Measurements from ENCODE around the gene HAVCR2.

- TF ChIP-seq CTCF (IDR thresholded peaks at IDR 0.05; ENCODE audit: low read length) = no peak
- TF ChIP-seq EZH2 (optimal IDR thresholded peaks at IDR 0.05; ENCODE audit: low read depth, low read length) = no peak
- TF ChIP-seq EZH2phosphoT487 (IDR thresholded peaks at IDR 0.05; ENCODE audit: low read length) = no peak
Measured at GRCh38 chr5:157113002-157113401, 4.2 kb upstream of the HAVCR2 start.

Data from MM.1S (cell line).